Measurements from ENCODE around the gene AP2S1.

Gene AP2S1

GRCh38 chr19:46798713-46799112 lies 51.9 kb downstream of the AP2S1 start:
- DNase-seq, result no peak

GRCh38 chr19:46797881-46798280 lies 52.8 kb downstream of the AP2S1 start:
- DNase-seq, result no peak

DNA sequence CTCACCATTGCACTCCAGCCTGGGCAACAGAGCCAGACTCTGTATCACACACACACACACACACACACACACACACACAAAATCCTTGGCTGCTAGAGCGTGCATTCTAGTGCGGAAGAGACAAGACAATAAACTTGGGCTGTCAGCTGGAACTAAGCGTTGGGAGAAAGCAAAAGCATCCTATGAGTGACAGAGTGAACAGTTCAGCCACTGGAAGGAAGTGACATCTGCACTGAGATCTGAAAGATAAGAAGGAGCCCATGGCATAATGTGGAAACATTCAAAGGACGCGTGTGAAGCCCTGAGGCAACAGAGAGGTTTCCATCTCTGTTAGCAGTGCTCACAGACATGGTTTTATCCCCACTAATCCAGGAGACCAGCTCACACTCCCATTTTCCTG lies 58.7 kb downstream of the AP2S1 start:
- DNase-seq, result peak; percentile 21

GRCh38 chr19:46789371-46789770 lies 61.3 kb downstream of the AP2S1 start:
- no peak for DNase-seq

- no peak for DNase-seq
These were observed 61.7 kb downstream of the AP2S1 start for GRCh38 chr19:46788968-46789338.

- peak; percentile 100 for DNase-seq
These were observed 62.2 kb downstream of the AP2S1 start, which contains the start of gene SLC1A5 for GRCh38 chr19:46788262-46788967. SLC1A5 (minus strand) TSS chr19:46788594; CDS start chr19:46787965, 629 bp downstream.
